HG02623 (cell line): ENCODE data around the gene SFRP5.

Experiments
- ATAC-seq: cut with Tn5 transposase; IDR thresholded peaks from one replicate; pipeline ENCODE4 v1.9.1; 2021; ENCODE audit warnings: moderate library complexity; ENCODE audit not compliant: unreplicated experiment

Gene SFRP5

GRCh38 chr10:97766996-97767924, 4.5 kb downstream of the SFRP5 start:
- ATAC-seq, result no peak

GRCh38 chr10:97766106-97766810, 5.5 kb downstream of the SFRP5 start:
- ATAC-seq, result no peak

- ATAC-seq, result no peak
These were observed 6.6 kb downstream of the SFRP5 start for GRCh38 chr10:97765201-97765600.

DNA sequence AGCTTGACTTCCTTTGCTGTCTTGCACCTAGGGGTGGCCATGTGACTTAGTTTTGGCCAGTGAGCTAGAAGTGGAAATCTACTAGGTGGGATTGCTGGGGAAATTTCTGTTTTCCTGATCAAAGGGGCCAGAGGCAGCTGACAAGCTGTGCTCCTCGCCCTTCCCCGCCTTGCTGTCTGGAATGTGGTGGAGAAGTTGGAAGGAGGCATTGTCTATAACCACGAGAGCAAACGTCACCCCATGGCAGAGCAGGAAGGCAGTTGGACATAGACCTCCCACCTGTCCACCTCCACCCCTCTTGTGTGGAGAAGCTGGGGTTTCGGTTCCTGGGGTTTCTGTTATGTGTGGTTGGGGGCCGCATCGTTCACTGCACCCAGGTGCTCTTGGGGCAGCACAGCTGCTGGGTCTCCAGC, 7.3 kb downstream of the SFRP5 start:
- peak; percentile 49 for ATAC-seq

DNA sequence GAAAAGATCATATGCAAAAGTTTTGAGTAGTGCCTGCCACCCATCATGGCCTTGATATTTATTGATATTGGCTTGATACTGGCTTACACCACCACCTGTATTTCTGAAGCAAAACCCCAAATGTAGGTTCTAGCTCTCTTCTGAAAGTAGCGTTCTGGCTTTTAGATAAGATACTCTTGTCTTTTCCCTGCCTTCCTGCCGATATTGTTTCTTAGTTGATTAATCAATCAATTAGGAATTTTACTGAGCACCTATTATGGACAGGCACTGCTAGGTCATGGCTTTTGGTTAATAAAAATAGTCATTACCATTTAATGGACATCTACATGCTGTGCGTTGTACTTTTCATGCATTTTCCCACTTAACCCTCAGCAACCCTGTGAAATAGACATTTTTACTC, 7.9 kb downstream of the SFRP5 start:
- ATAC-seq, result no peak

DNA sequence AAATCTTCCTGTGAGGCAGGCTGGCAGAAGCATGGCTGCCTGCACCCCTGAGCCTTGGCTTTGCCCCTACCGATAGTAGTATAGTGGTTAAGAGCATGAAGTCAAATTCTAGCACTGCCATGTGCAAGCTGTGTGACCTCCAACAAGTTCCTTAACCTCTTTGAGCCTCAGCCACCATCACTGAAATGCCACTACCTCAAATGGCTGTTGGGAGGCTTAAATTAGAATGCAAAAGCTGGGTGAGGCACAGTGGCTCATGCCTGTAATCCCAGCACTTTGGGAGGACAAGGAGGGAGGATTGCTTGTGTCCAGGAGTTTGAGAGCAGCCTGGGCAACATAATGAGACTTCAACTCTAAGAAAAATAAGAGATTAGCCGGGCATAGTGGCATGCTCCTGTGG, 8.4 kb downstream of the SFRP5 start:
- ATAC-seq, result no peak

GRCh38 chr10:97762816-97763215, 9.0 kb downstream of the SFRP5 start:
- no peak for ATAC-seq

DNA sequence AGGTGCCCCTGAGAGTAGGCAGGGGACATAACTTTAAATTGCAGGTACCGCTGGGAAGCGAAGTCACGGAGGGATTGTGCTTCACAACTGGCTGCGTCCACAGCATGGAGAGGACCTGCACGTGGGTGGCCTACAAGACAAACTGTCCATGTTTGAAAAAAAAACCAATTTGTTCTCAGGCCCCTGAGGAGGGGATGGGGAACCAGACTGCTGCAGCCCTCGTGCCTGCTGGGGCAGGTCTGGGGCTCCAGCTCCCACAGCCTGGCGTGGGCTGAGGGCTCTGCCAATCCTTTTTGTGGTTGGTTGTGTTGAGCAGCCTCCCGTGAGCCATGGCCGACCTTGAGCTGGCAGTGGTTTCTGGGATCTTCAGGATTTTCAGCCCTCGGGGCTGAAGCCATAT, 9.7 kb downstream of the SFRP5 start:
- ATAC-seq, result no peak

DNA sequence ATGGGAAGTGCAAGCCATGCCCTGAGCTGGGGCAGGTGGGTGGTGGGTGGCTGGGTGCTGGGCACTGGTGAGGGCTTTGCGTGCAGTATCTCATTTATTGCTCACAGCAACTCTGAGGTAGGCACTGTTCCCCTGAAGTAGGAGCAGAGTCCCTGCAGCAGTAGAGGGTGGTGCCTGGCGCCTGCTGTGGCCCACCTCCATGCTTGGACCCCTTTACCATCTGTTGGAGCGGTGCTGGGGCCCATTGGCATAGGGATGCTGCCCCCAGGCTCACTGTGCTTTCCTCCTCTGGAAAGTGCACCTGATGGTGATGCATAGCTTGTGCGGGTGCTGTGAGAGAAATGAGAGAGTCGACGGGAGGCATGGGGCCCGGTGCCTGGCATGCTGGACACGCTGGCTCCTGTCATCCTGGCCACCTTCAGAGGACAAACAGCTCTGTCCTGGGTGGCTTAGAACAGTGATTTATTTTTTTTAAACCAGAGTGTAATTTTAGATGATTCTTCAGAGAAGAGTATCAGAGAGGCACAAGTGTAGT, 10.4 kb downstream of the SFRP5 start:
- ATAC-seq, result no peak

DNA sequence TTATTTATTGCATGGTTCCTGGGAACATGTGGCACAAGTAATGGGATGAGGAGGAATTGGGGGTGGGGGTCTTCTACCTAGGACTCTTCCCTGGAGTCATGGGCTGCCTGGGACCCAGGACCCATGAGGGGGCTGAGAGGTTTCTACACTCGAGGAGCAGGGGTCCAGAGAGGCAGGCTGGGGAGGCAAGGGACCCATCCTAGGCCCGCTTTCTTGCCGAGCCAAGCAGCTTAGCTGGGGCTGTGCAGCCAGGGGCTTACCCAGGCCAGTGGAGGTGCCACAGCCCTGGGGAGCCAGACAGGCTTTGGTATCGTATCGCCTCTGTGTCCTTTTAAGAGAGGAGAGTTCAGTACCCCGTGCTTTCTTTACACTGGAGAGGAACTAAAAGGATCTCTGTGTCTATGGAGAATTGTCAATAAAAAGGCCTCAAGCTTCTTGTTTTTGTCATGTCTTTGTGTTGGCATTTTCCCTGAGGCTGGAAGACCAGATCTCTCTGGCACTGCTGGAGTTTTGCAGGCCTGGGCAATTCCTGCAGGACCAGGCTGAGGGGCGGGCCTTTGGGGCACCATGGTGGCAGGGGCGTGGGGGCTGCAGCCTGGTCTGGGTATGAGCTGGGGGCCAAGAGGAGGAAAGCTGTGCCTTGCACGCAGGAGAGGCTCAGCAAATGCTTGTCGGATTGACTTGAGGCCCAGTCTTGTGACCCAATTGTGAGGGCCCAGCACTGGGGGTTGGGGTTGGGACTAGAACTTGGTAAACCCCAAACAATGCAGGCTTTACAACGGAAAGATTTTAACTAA, 11.1 kb downstream of the SFRP5 start:
- ATAC-seq, result no peak

DNA sequence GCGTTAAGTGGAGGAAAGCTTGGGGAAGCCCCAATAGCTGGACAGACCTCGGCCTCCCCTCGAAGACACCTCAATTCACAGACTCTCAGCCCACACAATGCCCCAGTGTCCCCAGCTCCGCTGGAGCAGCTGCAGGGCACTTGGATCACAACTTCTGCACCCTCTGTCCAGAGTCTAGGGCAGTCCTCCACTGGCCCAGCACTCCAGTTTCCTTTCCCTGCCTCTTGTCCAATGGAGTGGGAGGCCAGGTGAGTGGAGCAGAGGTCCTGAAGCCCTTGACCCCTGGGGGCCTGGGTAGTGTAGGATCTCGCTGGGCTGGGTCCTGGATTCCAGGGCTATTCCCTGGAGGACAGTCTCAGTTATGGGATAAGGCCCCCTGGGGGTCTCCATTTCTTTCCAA, 11.9 kb downstream of the SFRP5 start:
- no peak for ATAC-seq

- ATAC-seq, result no peak
These were observed 12.5 kb downstream of the SFRP5 start for GRCh38 chr10:97759158-97759887.

DNA sequence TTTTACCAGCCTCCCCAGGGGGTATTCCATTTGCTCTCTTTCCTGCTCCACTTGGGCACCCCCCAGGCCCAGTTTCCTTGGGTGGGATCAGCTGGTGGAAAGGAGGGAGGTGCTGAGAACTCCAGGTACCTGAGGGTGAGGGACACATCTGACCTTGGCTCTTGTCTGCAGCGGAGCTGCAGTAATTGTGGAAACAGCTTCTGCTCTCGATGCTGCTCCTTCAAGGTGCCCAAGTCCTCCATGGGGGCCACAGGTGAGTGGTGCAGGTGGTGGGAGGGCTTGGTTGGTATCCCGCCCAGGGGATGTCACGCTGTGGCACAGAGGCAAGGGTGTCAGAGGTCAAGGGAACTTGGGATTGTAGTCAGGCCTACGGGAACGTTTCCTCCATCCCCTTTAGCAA, 14.3 kb downstream of the SFRP5 start:
- ATAC-seq, result no peak

DNA sequence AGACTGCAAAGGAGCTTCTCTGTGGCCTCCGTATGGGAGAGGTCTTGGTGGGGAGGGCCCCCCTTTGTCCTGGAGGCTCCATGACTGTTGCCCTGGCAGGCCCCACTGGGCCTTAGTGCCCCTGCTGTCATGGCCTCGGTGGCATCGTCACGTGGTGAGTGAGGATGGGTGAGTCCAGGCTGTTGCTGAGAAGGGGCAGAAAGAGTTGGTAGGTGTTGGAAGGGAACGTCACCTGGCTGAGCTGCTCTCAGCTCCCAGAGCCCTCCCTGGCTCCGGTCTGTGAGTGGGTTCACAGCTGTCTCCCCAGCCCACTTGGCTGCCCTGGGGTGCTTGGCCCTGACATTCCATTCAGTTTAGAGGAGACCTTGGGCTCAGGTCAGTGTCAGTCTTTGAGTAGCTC, 16.1 kb downstream of the SFRP5 start:
- ATAC-seq, result no peak

DNA sequence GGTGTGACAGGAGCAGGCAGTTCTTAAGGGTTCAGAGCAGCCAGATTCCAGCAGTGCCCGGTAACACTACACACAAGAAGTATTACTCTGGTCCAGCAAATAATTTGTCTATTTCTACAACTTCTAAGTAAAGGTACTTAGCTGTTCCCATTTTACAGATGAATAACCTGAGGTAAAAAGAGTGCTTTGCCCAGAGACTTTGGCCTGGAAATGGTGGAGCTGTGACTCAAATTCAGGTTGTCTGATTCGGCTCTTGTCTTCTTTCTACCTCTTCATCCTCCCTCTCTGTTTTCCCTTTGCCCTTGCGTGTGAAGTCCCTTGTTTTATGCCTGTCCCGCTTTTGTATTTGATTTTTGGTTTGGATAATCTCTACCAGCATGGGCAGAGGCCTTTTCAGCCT, 17.1 kb downstream of the SFRP5 start:
- ATAC-seq, result no peak

- no peak for ATAC-seq
These were observed 18.8 kb downstream of the SFRP5 start for GRCh38 chr10:97752956-97753355.

GRCh38 chr10:97748116-97748515, 23.7 kb downstream of the SFRP5 start:
- no peak for ATAC-seq

GRCh38 chr10:97747573-97747972, 24.2 kb downstream of the SFRP5 start:
- no peak for ATAC-seq

GRCh38 chr10:97744405-97745035, 27.3 kb downstream of the SFRP5 start:
- ATAC-seq, result no peak
